Activated CD4-positive, alpha-beta T cell treated with anti-CD3 and anti-CD28 coated beads, Interleukin-2, amount 50 U/mL, for 24 hours (primary cell): Measurements from ENCODE around the gene METTL25.

ENCODE experiments used
- DNase-seq, 2 donors: peaks; one replicate each; pipeline ENCODE4 v3.0.0-alpha.2; 2020; ENCODE audit warnings: low read depth in 1 of 2, low spot score in 1 of 2

METTL25 gene

GRCh38 chr12:82461836-82462235, 103.5 kb downstream of the METTL25 start:
- DNase-seq = no peak

- no peak for DNase-seq
Measured at GRCh38 chr12:82468563-82468962, 110.2 kb downstream of the METTL25 start.

DNA sequence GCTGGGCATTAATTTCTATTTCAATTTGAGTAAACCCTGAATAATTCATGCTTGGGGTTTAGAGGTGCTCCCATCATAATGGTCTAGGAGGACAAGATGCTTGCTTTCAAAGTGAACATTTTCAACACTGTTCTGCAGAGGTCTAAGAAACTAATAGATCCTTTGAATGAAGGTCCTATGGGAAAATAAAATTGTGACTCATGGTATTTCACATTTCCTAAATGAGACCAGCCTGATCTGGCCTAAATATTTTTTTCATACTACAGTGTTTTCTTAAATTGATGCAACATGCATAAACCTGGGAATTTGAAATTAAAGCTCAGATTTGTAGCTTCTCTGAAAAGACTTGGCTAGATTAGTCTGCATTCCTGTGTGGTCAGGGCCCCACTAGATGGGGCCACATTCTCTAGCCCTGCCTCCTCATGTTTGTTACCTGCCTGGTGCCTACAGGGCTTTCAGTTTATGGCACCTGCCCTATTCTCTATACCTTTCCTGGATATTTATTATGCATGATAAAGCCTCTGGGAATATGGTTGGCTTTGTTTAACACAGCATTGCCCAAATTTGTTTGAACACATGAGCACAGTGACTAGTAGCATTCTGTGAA, 112.7 kb downstream of the METTL25 start:
- no peak for DNase-seq

GRCh38 chr12:82473111-82473754, 114.9 kb downstream of the METTL25 start:
- no peak for DNase-seq

GRCh38 chr12:82474181-82474797, 116.0 kb downstream of the METTL25 start:
- DNase-seq = no peak

DNA sequence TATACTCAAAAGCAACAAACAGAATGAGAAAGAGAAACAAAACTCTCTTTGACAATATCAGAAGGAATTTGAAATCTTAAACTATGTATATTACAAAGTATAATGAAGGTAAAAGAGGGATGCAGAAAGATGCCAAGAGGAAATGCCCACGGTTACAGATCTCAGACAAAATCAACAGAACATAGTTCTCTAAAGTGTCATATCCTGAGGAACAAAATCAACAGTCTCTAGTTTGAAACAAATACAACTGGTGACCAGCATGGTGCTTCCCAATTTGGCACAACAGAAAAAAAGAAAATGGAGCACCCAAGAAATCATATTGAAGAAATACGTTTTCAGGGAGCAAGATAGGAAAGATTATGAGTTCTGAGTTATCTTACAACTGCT, 116.5 kb downstream of the METTL25 start:
- DNase-seq = no peak

- DNase-seq = no peak
Measured at GRCh38 chr12:82475211-82475610, 116.9 kb downstream of the METTL25 start.

DNA sequence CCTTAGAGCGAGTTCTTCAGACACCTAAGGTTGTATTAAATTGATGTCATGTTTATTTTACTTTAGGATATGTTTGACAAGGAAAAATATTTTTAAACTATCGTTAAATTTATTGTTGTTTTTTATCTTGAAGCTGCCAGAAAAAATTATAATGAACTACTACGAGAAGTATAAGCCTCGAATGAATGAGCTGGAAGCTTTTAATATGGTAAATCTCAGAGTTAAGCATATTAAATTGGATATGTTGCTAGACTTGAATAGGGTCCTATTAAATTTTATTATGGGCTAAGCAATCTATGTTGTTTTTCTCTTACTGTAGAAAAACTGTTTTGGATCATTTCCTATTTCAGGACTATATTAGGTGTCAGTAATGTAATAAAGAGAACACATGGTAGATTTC, 118.2 kb downstream of the METTL25 start:
- DNase-seq = no peak

GRCh38 chr12:82479511-82479910, 121.2 kb downstream of the METTL25 start:
- no peak for DNase-seq

DNA sequence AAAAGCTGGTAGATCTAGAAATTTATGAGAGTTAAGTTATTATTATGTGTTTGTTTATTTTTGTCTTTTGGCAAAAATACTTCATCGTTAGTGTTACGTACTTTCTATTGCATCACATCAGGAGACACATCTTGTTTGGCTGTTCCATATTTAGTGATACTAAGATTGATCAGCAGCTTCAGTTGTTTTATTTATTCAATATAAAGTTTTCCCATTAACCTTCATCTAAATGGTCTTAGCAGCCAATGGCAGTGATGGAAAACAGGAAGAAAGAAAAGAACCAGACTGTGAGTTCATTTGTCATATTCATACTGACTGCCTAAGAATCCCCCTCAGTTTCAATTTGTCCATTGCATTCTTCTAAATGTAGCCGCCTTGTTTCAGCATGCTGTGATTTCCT, 122.3 kb downstream of the METTL25 start:
- DNase-seq = no peak

GRCh38 chr12:82481954-82482353, 123.6 kb downstream of the METTL25 start:
- no peak for DNase-seq

- DNase-seq = no peak
Measured at GRCh38 chr12:82486524-82487235, 128.4 kb downstream of the METTL25 start.

DNA sequence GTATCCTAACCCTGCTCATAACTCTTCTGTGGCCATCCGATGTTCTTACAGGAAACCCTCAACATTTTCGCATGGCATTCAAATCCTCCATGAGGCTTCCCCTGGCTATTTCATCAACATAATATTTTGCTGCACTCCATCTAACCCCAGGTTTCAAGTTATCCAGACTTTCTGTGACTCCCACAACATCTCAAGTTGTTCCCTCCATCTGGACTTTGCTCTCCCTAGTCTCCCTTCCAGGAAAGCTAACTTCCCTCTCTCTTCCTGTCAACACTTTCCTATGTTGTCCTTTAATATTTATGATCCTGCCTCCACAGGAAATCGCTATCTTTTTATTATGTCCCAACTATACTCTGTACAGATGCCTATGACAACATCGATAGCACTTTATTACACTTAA, 146.1 kb downstream of the METTL25 start:
- DNase-seq = no peak

GRCh38 chr12:82505150-82505549, 146.8 kb downstream of the METTL25 start:
- no peak for DNase-seq

GRCh38 chr12:82507686-82508085, 149.4 kb downstream of the METTL25 start:
- no peak for DNase-seq

DNA sequence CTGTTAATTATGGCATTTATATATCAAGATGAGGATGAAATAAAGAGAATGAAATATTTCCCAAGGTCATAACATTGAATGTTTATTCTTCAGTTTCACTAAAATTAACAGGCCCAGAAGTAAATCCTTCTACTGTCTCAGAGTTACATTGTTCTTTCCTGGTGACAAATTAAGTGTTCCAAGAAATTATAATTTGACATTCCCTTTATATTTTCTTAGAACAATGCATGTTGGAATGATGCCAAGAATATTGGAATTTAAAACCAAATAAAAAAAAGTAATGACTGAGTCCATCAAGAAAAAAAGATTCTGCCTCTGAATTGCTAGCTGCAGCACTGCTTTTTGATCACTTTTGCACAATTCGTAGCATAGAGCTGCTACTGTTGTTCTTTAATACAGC, 152.1 kb downstream of the METTL25 start:
- DNase-seq = no peak

- DNase-seq = no peak
Measured at GRCh38 chr12:82514880-82515279, 156.6 kb downstream of the METTL25 start.

DNA sequence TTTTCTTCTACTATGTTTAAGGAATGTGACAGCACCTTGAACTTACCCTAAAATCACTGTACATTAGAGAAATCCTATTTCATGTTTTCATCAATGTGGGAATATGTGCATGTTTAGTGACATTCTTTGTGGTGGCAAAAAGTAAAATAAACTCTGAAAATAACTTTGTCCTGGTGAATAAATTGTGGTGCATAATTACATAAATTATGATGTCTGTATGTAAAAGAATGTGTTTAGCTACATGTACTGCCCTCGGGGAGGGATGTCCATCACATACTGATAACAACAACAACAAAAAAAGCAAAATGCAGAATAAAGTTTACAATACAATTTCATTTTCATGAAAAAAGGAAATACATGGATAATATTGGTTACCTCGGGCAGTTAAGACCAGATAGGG, 157.3 kb downstream of the METTL25 start:
- no peak for DNase-seq

DNA sequence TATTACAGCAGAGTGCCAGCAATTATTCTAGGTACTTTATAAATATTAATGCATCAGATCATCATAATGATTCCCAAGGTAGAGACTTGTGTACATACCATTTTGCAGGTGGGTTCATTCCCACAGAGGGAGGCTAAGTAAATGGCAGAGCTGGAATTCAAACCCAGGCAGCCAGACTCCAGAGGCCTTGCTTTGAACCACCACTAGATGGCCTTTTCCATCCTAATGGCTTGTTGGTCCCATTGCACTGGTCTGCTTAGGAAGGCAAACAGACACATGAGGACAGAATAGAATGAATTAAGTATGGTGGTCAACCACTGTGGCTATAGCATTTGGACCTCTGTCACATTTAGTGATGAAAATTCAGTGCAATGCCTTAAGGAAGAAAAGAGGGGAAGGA, 158.7 kb downstream of the METTL25 start:
- DNase-seq = no peak

- DNase-seq = no peak
Measured at GRCh38 chr12:82517808-82518207, 159.5 kb downstream of the METTL25 start.

DNA sequence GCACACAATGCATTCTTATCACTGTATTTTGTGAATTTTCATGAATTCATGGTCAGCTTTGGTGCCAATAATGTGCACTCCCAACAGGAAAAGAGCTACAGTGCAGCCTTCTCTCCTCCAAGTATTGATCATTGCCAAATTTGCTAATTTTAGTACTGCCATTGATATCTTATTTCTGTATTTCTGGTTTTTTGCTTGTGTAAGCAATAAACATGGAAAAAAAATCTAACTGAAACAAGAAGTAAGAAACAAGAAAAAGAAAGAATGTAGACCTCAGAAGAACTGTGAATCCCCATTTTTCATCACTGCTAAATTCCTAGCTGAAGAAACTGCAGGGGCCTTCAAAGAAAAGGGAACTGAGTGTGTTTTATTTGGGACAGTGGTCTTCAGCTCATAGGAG, 161.2 kb downstream of the METTL25 start:
- no peak for DNase-seq

GRCh38 chr12:82522285-82522684, 164.0 kb downstream of the METTL25 start:
- no peak for DNase-seq
